NCI-H1105 treated with DMSO at 0.1 percent for 48 hours (cell line): ENCODE measurements around the gene NFIA.
A peak's percentile ranks its signal among the peaks of the same experiment; 100 is the strongest.

Experiments used
- DNase-seq: peaks from one replicate; lab custom pipeline; 2025; lab: John Stamatoyannopoulos, UW

Gene NFIA

DNA sequence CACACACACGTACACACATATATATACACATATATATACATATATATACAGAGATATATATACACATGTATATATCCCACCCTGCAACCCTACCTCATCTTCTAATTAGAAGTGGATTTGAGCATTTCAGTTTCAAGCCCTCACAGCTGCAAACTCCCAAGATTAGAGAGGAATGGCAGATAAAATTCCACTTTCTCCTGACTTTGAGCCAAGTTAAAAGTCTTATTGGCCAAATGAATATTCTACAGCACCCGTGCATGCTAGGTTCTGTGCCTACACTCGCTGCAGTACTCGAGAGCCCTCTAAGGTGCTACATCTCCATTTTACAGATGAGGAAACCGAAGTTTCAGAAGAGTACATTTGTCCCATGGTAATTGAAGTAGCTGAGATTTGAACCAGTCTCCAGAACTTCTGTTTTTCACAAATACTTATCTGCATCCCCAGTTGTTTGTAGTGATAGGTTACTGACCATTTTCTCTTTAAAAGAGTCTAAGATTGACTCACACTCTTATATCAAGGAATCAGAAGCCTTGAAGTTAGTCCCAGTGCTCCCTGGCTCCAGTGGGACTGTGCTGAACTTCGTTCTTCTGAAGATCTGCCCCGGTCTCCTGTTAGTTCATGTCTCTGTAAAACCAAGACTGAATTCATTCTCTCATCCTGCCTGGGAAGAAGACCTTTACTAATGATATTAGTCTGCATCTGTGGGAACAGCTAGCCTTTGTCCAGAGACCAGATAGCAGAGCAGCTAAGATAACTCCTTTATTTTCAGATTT, 350.4 kb downstream of the NFIA start:
- DNase-seq = no peak

DNA sequence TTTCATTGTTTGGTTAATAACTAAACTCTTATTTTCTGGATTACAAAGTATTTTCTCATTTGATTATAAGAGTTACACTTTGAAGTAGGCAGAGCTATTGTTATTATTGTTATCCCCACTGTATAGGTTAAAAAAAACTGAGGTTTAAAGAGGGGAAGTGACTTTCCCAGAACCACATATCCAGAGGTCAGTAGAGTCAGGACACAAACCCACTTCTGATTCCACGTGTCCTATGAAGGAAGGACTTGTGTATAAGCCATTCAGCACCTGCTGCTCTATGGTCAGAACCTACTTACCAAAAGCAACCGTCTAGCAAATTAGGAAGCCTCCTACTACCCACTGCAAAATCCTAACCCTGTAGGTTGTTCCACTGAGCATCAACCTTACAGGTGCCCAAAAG, 351.3 kb downstream of the NFIA start:
- DNase-seq = no peak

DNA sequence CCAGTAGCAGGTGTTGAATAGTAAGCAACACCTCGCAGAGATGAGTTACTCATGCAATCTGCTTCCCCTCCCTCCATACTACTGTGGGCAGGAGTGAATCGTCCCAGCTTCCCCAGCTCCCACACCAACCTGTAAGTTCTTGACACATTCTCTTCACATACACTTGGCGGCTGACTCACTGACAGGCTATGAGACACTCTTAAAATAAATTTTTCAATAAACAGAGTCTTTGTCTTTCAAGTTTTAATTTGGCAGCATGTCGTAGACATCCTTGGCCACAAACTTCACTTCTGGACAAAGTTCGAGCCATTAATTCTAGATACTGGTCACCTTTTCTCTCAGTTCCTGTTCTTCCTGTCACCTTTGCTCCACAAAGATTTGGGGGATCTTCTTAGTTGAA, 351.9 kb downstream of the NFIA start:
- DNase-seq = no peak

DNA sequence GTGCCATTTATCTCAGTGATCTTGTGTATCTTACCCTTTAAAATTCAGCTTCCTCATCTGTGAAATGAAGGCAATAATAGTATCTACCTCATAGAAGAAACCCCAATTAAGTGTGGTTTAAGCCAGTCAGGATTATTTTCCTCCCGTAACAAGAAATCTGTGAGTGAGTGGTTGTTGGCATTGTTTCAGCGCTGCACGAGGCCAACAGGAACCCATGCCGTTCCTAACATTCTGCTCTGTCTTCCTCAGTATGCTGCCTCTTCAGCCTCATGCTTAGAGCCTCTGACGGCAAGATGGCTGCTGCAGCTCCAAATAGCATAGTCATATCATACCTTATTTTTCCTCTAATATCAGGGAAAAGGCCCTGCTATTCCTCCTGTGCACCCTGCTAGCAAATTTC, 352.9 kb downstream of the NFIA start:
- no peak for DNase-seq

DNA sequence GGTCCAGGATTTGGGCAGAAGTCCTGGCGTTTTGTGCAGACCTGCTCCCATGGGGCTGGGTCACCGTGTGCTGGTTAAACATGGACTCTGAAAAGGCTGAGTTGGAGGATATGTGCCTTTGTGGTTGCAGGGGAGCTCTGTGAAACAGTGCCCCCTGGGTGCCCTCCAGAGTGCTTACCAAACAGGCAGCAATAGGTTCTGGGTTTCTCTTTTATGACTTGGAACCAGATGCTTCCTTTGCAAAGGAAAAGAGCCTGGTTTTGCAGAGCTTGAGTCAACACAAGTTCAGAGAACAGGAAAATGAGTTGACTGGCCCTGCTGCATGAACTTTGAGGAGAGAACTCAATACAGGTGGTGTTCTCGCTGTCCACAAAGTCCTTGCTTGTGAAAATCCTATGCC, 353.7 kb downstream of the NFIA start:
- DNase-seq = no peak

DNA sequence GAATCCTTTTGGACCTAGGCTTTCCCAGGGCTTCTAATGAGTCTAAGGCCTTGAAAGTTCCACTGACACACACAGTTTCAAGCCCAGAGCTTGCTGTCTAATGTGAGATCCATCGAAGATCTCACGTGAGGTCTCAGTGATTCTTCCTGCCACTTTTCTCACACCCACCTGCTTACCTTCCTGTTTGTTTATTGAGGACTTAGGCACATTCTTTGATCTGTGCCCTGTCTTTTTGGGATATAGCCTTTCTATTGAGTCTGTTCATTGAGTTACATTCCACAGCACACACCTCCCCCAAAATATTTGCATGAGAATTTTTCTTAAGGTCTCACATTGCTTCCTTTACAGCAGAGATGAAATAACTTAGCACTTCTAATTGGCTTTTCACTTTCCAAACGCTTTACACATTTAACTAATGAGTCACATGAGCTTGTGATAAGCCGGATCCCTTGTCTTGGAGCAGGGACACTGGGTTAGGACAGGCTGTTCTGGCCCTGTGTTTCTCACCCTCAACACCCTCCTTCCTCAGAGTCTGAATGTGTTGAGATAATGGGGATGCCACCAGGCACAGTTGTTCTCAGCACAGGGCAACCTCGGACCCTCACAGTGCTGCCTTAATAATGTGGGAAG, 354.2 kb downstream of the NFIA start:
- DNase-seq = no peak

DNA sequence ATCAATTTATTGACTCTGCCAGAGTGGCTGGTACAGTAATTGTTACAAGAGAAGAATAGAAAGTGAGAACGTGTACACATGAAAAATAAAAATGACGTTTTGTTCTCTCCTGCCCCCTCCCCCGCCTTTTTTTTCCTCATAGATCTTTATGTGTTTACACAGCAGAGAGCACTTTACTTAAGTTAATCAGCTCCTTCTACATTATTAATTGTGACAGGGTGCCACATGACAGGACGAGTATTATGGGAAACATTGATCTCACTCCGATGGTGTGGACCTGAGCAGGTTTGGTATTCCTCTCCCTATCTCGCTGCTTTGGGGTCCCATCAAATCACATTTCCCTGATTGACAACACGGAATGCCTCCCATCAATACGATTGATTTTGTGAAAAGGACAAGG, 356.9 kb downstream of the NFIA start:
- DNase-seq = peak; percentile 22

DNA sequence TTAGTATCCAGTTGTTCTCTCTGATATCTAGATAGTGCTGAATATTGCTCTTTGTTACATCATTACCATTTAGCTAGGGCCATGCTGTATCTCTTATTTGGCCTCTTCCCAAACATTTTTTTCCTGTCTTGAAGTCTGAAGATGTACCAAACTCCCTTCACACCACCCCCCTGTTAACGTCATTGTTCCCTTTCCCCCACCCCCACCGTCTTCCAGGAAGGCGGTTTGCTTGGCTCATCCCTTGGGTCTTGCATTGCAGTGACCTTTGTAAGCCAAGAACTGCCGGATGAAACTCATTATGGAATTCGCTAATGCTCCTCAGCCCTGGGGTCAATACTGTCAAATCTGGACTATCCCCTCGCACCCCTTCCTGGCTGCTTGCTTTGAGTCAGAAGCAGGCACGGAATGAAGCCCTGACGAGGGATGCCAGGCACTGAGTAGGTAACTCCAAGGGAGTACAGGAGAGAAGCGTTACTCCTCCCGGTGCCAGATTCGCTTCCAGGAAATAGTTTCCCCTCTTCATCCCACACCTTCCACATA, 359.4 kb downstream of the NFIA start:
- DNase-seq = no peak

DNA sequence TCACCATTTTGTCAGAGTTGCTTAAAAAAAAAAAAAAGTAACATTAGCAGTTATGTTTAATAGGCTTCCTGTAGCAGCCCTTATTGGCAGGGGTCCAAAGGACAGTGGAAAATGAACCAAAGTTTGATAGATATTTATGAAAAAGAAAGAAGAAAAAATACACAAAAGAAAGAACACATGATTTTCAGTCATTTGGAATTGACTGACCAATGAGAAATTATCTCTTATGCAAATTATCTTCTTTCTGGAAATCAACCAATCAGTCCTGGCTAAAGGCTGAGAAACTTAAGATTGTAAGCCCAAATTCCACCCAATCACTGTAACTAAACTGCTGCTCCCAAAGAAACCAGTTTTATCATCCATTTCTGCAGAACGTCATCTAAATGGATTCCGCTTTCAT, 360.2 kb downstream of the NFIA start:
- DNase-seq = no peak

DNA sequence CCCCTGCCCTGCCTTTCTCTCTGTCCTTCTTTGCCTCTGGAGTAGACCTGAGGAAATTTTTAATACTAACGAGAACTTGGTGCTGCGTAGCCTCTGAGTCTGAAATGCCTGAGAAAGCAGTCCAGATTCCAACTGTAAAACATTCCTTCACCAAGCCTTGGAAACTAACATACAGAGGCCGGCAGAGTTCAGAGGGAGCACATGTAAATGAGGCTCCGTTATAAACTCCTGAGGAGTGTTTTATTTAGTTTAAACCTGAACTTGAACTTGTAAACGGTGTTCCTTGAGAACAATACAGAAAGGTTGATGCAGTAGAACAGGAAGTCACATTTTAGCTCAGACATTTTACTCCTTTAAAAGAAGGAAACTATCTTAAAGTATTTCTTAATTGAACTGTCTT, 361.9 kb downstream of the NFIA start:
- no peak for DNase-seq

DNA sequence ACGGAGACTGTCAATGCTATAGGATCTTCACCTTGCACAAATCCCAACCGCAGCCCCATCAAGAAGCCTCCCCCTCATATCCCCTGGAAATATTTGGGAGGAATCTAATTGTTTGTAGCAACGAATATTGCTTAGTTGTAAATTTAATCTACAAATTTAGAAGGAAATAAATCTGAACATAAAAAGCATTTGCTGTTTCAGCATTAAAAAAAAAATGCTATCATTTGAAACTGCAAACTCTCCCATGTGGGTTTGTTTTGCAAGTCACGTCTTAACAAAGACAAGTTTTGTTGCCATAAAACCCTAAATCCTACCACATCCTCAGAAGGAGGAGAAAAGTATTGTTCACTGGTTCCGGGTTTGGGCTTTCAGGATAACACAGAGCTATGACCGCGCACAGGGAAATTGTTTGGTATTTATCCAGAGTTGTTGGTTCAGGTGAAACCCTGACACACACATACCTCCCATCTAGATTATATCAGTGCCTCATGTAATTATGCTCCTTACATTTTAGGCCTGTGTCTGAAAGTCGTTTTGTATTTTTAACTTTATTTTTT, 363.0 kb downstream of the NFIA start:
- no peak for DNase-seq

DNA sequence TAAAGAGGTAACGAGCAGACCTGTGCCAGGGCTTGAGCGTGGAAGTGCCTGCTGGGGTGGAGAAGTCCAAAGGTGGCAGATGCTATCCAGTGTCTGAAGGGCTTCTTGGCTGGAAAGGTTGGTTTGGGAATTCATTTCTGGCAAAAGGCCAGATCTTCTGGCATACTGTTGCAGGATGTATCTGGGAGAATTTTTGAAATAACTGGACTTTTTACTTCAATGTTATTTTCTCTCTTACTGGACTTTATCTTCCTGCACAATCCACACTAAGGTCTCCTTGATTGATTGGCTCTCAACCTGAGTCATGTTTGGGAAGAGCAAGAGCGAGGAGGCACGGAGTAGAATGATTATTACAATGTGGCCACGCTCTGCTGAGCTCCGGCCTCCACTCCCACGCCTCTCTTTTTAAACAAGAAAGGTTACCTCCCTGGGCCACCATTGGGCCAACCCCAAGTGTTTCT, 364.2 kb downstream of the NFIA start:
- DNase-seq = peak; percentile 15

DNA sequence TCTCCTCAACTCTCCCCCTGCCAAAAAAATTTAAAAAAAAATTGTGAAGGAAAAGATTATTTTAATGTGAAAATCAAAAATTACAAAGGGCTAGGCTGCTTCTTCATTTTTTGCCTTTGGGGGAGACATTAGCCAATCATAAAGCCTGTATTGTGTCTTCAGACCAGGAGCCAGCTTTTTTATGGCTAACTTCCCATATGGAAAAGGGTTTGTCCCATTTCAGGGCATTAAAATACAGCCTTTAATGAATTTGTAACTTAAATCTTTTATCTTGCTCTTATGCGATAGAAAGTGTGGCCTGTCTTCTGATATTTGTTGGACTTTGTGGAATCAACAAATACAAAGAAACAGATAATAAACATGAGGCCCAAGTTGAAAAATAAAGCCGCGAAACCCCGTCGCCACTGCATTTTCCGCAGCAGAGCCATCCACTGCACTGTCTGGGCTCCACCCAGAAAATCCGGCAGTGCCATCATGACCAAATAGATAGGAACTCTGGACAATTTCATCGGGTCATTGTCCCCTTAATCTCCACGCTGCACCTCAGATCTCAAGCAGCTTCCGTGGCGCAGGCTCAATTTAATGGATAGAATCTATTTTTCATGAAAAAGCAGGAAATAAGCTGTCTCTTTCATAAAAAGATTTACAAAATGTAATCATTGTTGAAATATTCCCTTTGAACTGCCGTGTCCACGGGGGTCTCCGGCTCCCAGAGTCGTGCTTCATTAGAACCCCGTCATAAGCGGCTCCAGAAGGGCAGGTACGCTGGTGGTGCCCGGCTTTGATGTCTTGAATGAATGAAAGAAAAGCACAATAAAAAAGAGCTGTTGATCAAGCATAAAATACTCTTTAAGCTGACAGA, 365.0 kb downstream of the NFIA start:
- no peak for DNase-seq

DNA sequence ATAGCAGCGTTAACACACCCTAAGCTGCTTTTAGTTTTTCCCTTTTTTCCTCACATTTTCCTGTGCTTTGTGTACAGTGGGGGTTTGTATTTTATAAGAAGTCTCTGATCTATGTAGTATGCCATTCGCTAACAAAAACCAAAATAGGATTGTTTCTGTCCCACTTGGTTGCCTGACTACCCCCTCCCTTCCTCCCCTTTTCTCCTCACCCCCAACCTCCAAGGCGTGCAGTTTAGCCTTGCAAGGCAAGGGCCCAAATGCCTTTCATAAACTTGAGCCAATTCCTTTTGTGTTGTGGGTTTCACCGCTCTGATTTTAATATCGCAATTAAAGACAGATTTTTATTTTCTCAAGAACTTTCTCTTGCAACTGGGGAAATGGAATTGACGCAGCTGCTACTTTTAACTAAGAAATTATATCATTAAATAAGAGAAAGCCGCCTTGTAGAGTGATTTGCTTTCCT, 365.6 kb downstream of the NFIA start:
- DNase-seq = no peak

DNA sequence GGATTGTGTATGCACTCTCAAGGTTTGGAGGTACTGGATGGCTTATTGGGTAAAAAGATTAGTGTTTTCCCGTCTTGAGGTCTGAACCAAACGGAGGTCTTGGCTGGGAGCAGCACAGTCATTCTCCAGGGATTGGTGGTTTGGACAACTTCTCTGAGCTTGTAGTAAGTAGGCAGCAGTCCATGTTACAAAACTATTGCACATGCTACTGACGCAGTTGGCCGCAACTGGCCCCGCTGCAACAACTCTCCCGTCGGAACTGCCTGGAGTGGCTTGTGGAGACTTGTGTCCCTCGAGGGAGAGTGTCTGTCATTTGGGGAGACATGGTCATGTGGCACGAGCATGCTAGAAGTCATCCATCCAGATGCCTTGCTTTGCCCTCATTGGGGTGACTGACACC, 366.6 kb downstream of the NFIA start:
- DNase-seq = no peak

DNA sequence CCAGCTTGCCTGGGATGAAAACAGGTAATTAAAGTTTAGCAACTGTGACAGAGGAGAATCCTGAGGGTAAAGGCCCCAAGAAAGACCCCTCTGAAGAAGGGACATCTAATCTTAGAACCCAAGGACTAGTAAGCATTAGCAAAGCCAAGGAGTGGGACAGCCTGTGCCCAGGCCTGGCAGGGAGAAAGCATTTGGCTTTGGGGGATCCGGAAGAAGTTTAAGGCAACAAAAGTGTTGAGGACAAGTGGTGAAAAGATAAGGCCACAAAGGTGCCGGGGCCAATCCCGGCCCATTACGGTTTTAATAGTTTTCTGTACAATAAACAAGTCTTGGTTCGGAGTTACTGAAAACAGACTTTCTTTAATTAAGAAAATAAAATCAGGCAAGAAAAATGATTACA, 367.0 kb downstream of the NFIA start:
- DNase-seq = no peak

DNA sequence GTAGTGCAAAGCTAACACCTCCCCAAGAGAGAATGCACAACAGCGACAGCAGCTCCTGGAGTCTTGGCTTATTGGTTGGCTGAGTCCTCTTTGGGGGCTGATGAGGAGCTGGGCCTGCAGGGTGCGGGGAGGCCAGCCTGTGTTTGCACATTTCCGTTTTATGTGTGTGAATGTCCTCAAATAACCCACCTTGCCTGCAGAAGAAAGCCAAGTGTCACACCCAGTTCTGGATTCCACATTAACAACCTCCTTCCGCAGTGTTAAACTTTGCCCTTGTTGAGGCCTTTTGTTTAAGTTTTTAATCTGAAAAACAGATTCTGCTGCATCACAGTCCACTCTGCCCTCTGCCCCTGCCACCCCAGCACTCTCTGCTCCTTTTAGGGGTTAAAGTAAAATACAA, 368.1 kb downstream of the NFIA start:
- DNase-seq = no peak

DNA sequence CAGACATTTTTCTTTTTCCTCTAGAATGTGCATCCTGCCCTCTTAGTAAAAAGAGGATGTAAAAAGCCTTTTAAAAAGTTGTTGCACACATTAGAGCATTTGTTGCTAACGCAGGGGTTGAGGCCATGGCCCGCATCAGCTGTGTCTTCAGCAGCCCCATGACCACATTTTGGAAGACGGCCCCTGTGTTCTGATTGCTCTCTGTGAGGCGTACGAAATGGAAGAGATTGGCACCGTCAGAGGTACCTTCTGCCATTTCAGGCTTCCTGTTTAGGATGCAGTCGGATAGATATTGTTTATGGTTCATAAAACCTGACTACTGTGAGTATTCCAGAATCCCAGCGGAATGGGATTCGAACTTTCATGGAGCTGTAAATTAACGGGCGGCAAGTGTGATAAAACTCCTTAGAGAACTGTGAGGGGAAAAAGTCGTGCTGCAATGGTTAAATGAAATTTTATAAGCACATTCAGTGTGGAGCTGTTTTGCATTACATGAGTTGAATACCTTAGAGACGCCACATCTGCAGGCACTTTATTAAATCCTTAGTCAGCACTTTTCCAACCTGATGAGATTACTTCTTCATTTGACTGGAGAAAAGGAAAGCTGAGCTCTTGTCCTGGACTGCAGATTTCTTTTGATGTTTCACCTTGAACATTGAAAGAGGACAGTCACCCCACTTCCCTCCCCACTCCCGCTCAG, 368.7 kb downstream of the NFIA start:
- DNase-seq = no peak

DNA sequence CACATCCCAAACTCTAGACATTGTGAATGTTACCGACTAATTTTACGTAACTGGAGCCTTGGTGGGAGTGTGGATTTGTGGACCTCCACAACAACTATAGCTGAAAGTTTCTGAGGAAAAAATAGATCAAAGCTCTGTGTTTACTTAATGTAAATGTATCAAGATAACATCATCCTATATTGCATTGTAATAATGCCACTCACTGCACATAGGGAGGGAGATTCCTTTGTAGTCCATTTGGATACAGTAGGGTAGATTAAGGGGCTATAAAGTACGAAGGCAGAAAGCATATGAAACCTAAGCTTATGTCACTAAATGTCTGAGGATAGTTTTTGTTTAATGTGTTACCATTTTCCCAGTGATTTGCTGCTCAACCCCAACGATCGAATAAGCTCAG, 369.2 kb downstream of the NFIA start:
- DNase-seq = no peak

DNA sequence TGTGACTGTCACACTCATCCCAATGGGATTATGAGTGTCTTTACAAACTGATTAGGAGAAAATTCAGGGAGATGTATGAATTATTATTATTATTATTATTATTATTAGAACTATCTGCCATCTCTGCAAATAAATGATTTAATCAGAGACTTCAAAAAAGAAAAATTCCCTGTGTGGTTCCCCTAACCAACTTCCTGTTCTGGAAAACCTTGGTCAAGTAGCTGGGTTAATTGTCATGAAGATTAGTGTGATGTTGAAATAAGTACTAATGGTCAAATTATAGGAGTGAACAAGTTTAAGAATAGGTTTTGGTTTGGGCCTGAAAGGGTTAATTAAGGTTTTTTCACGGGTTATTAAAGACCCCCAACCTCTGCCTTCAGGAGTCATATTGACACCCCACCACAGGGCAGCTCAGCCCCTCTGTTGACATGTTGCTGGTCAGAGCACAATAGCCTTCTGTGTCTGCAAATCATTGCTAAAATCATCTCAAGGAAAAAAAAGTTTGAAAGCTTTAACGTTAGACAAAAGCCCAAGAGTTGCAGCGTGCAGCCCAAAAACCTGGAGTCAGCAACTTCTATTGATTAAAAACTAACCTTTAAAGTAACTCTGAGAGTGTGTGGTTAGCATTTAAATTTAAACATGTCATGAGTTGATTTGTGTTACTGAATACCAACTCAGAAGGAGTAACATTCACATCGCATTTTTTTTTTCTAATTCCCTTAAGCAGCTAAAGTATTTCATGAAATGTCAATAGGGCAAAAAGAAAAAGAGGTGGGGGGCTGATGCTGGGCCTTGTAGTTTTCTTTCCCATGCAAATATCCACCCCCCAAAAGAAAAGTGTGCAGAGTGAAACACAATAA, 370.0 kb downstream of the NFIA start:
- no peak for DNase-seq
